ENCODE results near the gene CPEB2.
"Not testable (repeated sequence)": the region's sequence is repeated elsewhere in the genome, so short reads cannot be mapped to it uniquely, and the experiment has no call there.

CPEB2 gene

GRCh38 chr4:15063341-15063740, 61.1 kb downstream of the CPEB2 start:
- no peak for DNase-seq

GRCh38 chr4:15065516-15065915, 63.2 kb downstream of the CPEB2 start:
- no peak for DNase-seq

- no peak for DNase-seq
Measured at GRCh38 chr4:15066140-15066539, 63.9 kb downstream of the CPEB2 start.

GRCh38 chr4:15068298-15068697, 66.0 kb downstream of the CPEB2 start:
- DNase-seq: no peak

GRCh38 chr4:15075875-15076274, 73.6 kb downstream of the CPEB2 start:
- no peak for DNase-seq

- DNase-seq: no peak
Measured at GRCh38 chr4:15077969-15078368, 75.7 kb downstream of the CPEB2 start.

- no peak for DNase-seq
Measured at GRCh38 chr4:15078682-15079642, 76.7 kb downstream of the CPEB2 start.

GRCh38 chr4:15084780-15085179, 82.5 kb downstream of the CPEB2 start:
- no peak for DNase-seq

GRCh38 chr4:15085762-15086161, 83.5 kb downstream of the CPEB2 start:
- not testable (repeated sequence) for DNase-seq

- not testable (repeated sequence) for DNase-seq
Measured at GRCh38 chr4:15086259-15086658, 84.0 kb downstream of the CPEB2 start.

- no peak for DNase-seq
Measured at GRCh38 chr4:15088394-15089035, 86.2 kb downstream of the CPEB2 start.

GRCh38 chr4:15089979-15090378, 87.7 kb downstream of the CPEB2 start:
- no peak for DNase-seq

GRCh38 chr4:15100380-15100779, 98.1 kb downstream of the CPEB2 start:
- DNase-seq: no peak

- no peak for DNase-seq
Measured at GRCh38 chr4:15100994-15101695, 98.9 kb downstream of the CPEB2 start.

GRCh38 chr4:15104825-15105224, 102.5 kb downstream of the CPEB2 start:
- no peak for DNase-seq

- DNase-seq: no peak
Measured at GRCh38 chr4:15106399-15106798, 104.1 kb downstream of the CPEB2 start.

GRCh38 chr4:15109600-15109999, 107.3 kb downstream of the CPEB2 start:
- no peak for DNase-seq

GRCh38 chr4:15110120-15110571, 107.9 kb downstream of the CPEB2 start:
- no peak for DNase-seq

- DNase-seq: no peak
Measured at GRCh38 chr4:15116509-15117079, 114.3 kb downstream of the CPEB2 start.

- DNase-seq: no peak
Measured at GRCh38 chr4:15117270-15117946, 115.1 kb downstream of the CPEB2 start.

- no peak for DNase-seq
Measured at GRCh38 chr4:15118292-15118691, 116.0 kb downstream of the CPEB2 start.

Measured in activated CD8-positive, alpha-beta memory T cell treated with anti-CD3 and anti-CD28 coated beads for 24 hours (primary cell).